Osteocyte (in vitro differentiated cells): ENCODE data around the gene RABAC1. TPM values are rescaled to one million over a fixed set of nuclear protein-coding genes. Genes with fewer than 3 reads are reported as not detected.

Experiments used
- DNase-seq: peaks from one replicate; pipeline ENCODE4 v3.0.0; 2021; ENCODE audit warnings: mixed read lengths; ENCODE audit not compliant: unreplicated experiment; ENCODE audit errors: extremely low spot score
- H3K27ac Mint-ChIP-seq: one replicate; pipeline ENCODE4 v1.8.0; 2021; ENCODE audit warnings: mild to moderate bottlenecking, mixed read lengths; ENCODE audit not compliant: unreplicated experiment
- H3K27me3 Mint-ChIP-seq: one replicate; pipeline ENCODE4 v1.8.0; 2021; ENCODE audit warnings: mixed read lengths; ENCODE audit not compliant: unreplicated experiment
- H3K36me3 Mint-ChIP-seq: one replicate; pipeline ENCODE4 v1.8.0; 2021; ENCODE audit warnings: mixed read lengths; ENCODE audit not compliant: unreplicated experiment
- H3K4me1 Mint-ChIP-seq: one replicate; pipeline ENCODE4 v1.8.0; 2021; ENCODE audit warnings: mixed read lengths; ENCODE audit not compliant: unreplicated experiment
- H3K4me3 Mint-ChIP-seq: one replicate; pipeline ENCODE4 v1.8.0; 2021; ENCODE audit warnings: mild to moderate bottlenecking, moderate library complexity, mixed read lengths; ENCODE audit not compliant: unreplicated experiment
- H3K9me3 Mint-ChIP-seq: one replicate; pipeline ENCODE4 v1.8.0; 2021; ENCODE audit warnings: mixed read lengths; ENCODE audit not compliant: unreplicated experiment
- CTCF ChIP-seq: fragments of 200-600 bp; sonication (generic); IDR thresholded peaks from 2 replicates; pipeline ENCODE4 v1.5.0; 2021; ENCODE audit warnings: antibody characterized with exemption, mild to moderate bottlenecking, moderate library complexity
- total RNA-seq: library from RNA; stranded (reverse); gene quantifications from 2 replicates; pipeline ENCODE4 v1.2.1, GENCODE V29; 2021

RABAC1 gene
- total RNA-seq, 1 donor from 2014 or later: 268 TPM

- no peak for DNase-seq
Measured at GRCh38 chr19:41957838-41958366, 1.2 kb downstream of the RABAC1 start.

GRCh38 chr19:41957161-41957837 lies 1.8 kb downstream of the RABAC1 start:
- no peaks in the 10 kb centered on the region for H3K9me3 Mint-ChIP-seq
- H3K27ac Mint-ChIP-seq: peak overlapping the region; percentile 90
- no peaks in the 10 kb centered on the region for H3K27me3 Mint-ChIP-seq

More at GRCh38 chr19:41957838-41958366, 1.2 kb downstream of the RABAC1 start:
- Mint-ChIP-seq H3K9me3 (no peaks in the 10 kb centered on the region), H3K4me1 (peaks cover 18% of the 10 kb centered on the region), H3K27me3 (no peaks in the 10 kb centered on the region), H3K27ac (peak overlapping the region; percentile 90), H3K4me3 (peak overlapping the region; percentile 84), H3K36me3 (peaks cover 17% of the 10 kb centered on the region)
- peak; percentile 81 for TF ChIP-seq CTCF

GRCh38 chr19:41956621-41957020 lies 2.5 kb downstream of the RABAC1 start:
- Mint-ChIP-seq H3K27me3 (no peaks in the 10 kb centered on the region), H3K4me1 (peaks cover 21% of the 10 kb centered on the region), H3K36me3 (peaks cover 17% of the 10 kb centered on the region), H3K27ac (no peak overlapping the region), H3K9me3 (no peaks in the 10 kb centered on the region), H3K4me3 (no peak overlapping the region)
- no peak for TF ChIP-seq CTCF
- DNase-seq: no peak

More at GRCh38 chr19:41957161-41957837, 1.8 kb downstream of the RABAC1 start:
- no peak for DNase-seq
- TF ChIP-seq CTCF: no peak
- peaks cover 18% of the 10 kb centered on the region for H3K4me1 Mint-ChIP-seq
- H3K4me3 Mint-ChIP-seq: peak overlapping the region; percentile 84
- peaks cover 17% of the 10 kb centered on the region for H3K36me3 Mint-ChIP-seq

- no peaks in the 10 kb centered on the region for H3K27me3 Mint-ChIP-seq
- H3K4me3 Mint-ChIP-seq: no peak overlapping the region
- peaks cover 22% of the 10 kb centered on the region for H3K4me1 Mint-ChIP-seq
- no peak for DNase-seq
- no peak for TF ChIP-seq CTCF
- no peaks in the 10 kb centered on the region for H3K9me3 Mint-ChIP-seq
- H3K36me3 Mint-ChIP-seq: peaks cover 17% of the 10 kb centered on the region
- no peak overlapping the region for H3K27ac Mint-ChIP-seq
Measured at GRCh38 chr19:41955521-41955920, 3.6 kb downstream of the RABAC1 start.

- peak; percentile 93 for DNase-seq
- peak; percentile 96 for TF ChIP-seq CTCF
- peaks cover 12% of the 10 kb centered on the region for H3K36me3 Mint-ChIP-seq
- no peaks in the 10 kb centered on the region for H3K9me3 Mint-ChIP-seq
- no peaks in the 10 kb centered on the region for H3K27me3 Mint-ChIP-seq
- H3K4me3 Mint-ChIP-seq: peak overlapping the region; percentile 43
- H3K4me1 Mint-ChIP-seq: peaks cover 3% of the 10 kb centered on the region
- H3K27ac Mint-ChIP-seq: no peak overlapping the region
Measured at GRCh38 chr19:41951686-41952172, 7.4 kb downstream of the RABAC1 start.
